ENCODE results near the gene ZNF665. TPM values are rescaled to one million over a fixed set of nuclear protein-coding genes. Genes with fewer than 3 reads are reported as not detected.
"Not testable (repeated sequence)": the region's sequence is repeated elsewhere in the genome, so short reads cannot be mapped to it uniquely, and the experiment has no call there.

Gene ZNF665
- total RNA-seq, 1 experiment from 2014 or later: 0.77 TPM

DNA sequence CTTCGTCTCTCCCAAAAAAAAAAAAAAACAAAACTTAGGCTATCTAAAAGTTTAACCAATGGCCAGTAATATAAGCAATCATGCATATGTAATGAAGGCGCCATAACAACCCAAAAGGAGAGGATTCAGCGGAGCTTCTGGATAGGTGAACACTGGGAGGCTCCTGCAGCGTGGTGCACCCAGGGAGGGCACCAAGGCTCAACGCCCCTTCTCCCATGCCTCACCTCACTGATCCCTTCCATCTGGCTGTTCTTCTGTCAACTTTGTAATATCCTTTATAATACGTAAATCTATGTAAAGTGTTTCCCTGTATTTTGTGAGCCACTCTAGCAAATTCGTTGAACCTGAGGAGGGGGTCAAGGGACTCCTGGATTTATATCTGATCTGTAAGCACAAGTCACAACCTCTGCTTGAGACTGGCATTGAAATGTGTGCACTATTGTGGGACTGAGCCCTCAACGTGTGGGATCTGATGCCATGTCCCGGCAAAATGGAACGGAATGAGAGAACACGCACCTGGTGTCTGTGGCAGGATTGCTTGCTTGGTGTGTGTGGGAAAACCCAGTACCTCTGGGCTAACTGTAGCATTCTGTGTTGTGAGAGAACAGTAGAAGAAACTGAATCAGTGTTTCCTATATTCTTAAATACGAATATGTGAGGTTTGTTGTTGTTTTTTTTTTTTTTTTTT lies 521 bp upstream of the ZNF665 start:
- Histone ChIP-seq H3F3A (ENCODE audit: low read length, unreplicated experiment) (no peaks in the 10 kb centered on the region), H3K27me3 (ENCODE audit: low read length) (no peaks in the 10 kb centered on the region), H4K20me1 (ENCODE audit: low read length) (no peaks in the 10 kb centered on the region), H2AFZ (ENCODE audit: low read length) (peak overlapping the region; percentile 37), H3K4me3 (ENCODE audit: low read length) (peak overlapping the region; percentile 87), H3K4me2 (ENCODE audit: low read length) (peak overlapping the region; percentile 68), H3K9me2 (replicated peaks; ENCODE audit: low read length) (no peaks in the 10 kb centered on the region), H3K4me1 (ENCODE audit: insufficient read depth, low read length) (peaks cover 6% of the 10 kb centered on the region; the same call in 1 of the 2 replicates), H3K36me3 (ENCODE audit: low read depth, low read length) (peaks cover 10% of the 10 kb centered on the region; the same call in 1 of the 2 replicates), H3K9me3 (ENCODE audit: low read length) (0 out of 2 replicates have a peak, but pooled peaks cover 5% of the 10 kb centered on the region), H3K9ac (ENCODE audit: low read length) (no peak overlapping the region), H3K27ac (ENCODE audit: low read length) (no peak overlapping the region), H3K79me2 (ENCODE audit: low read length) (peaks cover 10% of the 10 kb centered on the region; the same call in 1 of the 2 replicates)
- ATAC-seq: no peak
- no TSS peak for BruUV-seq (replicated peaks)
- intact Hi-C loops (cut with micrococcal nuclease): loop anchor here (10.0 kb wide), 2 partner anchors 141 to 201 kb away; partner anchors contain the start of genes ZNF765 and ZNF845
- DNase-seq: no peak
- CTCF ChIA-PET: no interaction called here
- TF ChIP-seq EZH2phosphoT487 (IDR thresholded peaks at IDR 0.05; ENCODE audit: borderline replicate concordance, low read length) (no peak), EZH2 (IDR thresholded peaks at IDR 0.05; ENCODE audit: low read length, unreplicated experiment) (no peak)
- TF ChIP-seq, protein P1, sequence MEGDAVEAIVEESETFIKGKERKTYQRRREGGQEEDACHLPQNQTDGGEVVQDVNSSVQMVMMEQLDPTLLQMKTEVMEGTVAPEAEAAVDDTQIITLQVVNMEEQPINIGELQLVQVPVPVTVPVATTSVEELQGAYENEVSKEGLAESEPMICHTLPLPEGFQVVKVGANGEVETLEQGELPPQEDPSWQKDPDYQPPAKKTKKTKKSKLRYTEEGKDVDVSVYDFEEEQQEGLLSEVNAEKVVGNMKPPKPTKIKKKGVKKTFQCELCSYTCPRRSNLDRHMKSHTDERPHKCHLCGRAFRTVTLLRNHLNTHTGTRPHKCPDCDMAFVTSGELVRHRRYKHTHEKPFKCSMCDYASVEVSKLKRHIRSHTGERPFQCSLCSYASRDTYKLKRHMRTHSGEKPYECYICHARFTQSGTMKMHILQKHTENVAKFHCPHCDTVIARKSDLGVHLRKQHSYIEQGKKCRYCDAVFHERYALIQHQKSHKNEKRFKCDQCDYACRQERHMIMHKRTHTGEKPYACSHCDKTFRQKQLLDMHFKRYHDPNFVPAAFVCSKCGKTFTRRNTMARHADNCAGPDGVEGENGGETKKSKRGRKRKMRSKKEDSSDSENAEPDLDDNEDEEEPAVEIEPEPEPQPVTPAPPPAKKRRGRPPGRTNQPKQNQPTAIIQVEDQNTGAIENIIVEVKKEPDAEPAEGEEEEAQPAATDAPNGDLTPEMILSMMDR (conservative IDR thresholded peaks at IDR 0.05; ENCODE audit: low read depth, low read length): no peak
- POLR2A ChIA-PET (ENCODE audit: unreplicated experiment): no interaction called here

DNA sequence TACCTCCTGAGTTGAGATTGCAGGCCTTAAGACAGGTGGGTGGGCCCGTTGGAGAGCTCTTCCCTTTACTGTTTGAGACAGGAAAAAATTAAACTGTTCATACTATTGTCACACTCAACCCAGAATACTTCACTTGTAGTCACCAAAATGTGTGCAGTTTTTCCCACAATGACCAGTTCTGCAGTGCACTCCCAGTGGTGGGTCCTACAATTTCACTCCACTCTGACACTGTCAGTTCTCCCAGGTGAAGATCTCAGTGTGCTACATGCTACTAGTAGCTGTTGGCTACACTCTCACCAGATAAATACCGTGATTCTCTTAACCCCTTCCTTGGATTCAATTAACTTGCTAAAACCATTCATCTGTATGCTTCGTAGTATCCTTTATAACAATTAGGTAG lies 2.9 kb downstream of the ZNF665 start:
- Histone ChIP-seq H3K9me3 (ENCODE audit: low read length) (no peaks in the 10 kb centered on the region), H3K9me2 (replicated peaks; ENCODE audit: low read length) (no peaks in the 10 kb centered on the region), H3K36me3 (ENCODE audit: low read depth, low read length) (peaks cover 5% of the 10 kb centered on the region; the same call in 1 of the 2 replicates), H3K4me3 (ENCODE audit: low read length) (no peak overlapping the region), H3K79me2 (ENCODE audit: low read length) (peaks cover 10% of the 10 kb centered on the region; the same call in 1 of the 2 replicates), H3K9ac (ENCODE audit: low read length) (no peak overlapping the region), H3F3A (ENCODE audit: low read length, unreplicated experiment) (no peaks in the 10 kb centered on the region), H3K27me3 (ENCODE audit: low read length) (no peaks in the 10 kb centered on the region), H3K4me2 (ENCODE audit: low read length) (no peak overlapping the region), H3K4me1 (ENCODE audit: insufficient read depth, low read length) (peaks cover 6% of the 10 kb centered on the region; the same call in 1 of the 2 replicates), H2AFZ (ENCODE audit: low read length) (no peak overlapping the region), H4K20me1 (ENCODE audit: low read length) (no peaks in the 10 kb centered on the region), H3K27ac (ENCODE audit: low read length) (no peak overlapping the region)
- BruUV-seq (replicated peaks): no TSS peak
- ChIA-PET CTCF (no interaction called here), POLR2A (ENCODE audit: unreplicated experiment) (no interaction called here)
- intact Hi-C loops (cut with micrococcal nuclease): loop anchor here (10.0 kb wide), 2 partner anchors 145 to 205 kb away; partner anchors contain the start of genes ZNF765 and ZNF845
- DNase-seq (no peak), ATAC-seq (no peak)
- no peak for TF ChIP-seq EZH2phosphoT487 (IDR thresholded peaks at IDR 0.05; ENCODE audit: borderline replicate concordance, low read length)
- TF ChIP-seq EZH2 (IDR thresholded peaks at IDR 0.05; ENCODE audit: low read length, unreplicated experiment): no peak
- TF ChIP-seq, protein P1 (conservative IDR thresholded peaks at IDR 0.05; ENCODE audit: low read depth, low read length): no peak

DNA sequence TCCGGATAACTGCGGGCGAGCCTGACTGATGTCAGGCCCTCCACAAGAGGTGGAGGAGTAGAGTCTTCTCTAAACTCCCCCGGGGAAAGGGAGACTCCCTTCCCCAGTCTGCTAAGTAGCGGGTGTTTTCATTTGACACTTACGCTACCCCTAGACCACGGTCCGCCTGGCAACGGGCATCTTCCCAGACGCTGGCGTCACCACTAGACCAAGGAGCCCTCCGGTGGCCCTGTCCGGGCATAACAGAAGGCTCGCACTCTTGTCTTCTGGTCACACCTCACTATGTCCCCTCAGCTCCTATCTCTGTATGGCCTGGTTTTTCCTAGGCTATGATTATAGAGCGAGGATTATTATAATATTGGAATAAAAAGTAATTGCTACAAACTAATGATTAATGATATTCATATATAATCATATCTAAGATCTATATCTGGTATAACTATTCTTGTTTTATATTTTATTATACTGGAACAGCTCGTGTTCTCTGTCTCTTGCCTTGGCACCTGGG lies 3.4 kb downstream of the ZNF665 start:
- H4K20me1 ChIP-seq (ENCODE audit: low read length); H3K4me1 ChIP-seq (ENCODE audit: insufficient read depth, low read length); H3K4me2 ChIP-seq (ENCODE audit: low read length); POLR2A ChIA-PET (ENCODE audit: unreplicated experiment); DNase-seq; H3K27me3 ChIP-seq (ENCODE audit: low read length); H3K9me3 ChIP-seq (ENCODE audit: low read length); H3K9me2 ChIP-seq (replicated peaks; ENCODE audit: low read length); H3F3A ChIP-seq (ENCODE audit: low read length, unreplicated experiment); H3K27ac ChIP-seq (ENCODE audit: low read length); H3K9ac ChIP-seq (ENCODE audit: low read length); H3K36me3 ChIP-seq (ENCODE audit: low read depth, low read length); H3K79me2 ChIP-seq (ENCODE audit: low read length); H2AFZ ChIP-seq (ENCODE audit: low read length); ATAC-seq; H3K4me3 ChIP-seq (ENCODE audit: low read length); CTCF ChIA-PET; BruUV-seq (replicated peaks): not testable (repeated sequence)
- intact Hi-C loops (cut with micrococcal nuclease): loop anchor here (10.0 kb wide), 2 partner anchors 145 to 205 kb away; partner anchors contain the start of genes ZNF765 and ZNF845

DNA sequence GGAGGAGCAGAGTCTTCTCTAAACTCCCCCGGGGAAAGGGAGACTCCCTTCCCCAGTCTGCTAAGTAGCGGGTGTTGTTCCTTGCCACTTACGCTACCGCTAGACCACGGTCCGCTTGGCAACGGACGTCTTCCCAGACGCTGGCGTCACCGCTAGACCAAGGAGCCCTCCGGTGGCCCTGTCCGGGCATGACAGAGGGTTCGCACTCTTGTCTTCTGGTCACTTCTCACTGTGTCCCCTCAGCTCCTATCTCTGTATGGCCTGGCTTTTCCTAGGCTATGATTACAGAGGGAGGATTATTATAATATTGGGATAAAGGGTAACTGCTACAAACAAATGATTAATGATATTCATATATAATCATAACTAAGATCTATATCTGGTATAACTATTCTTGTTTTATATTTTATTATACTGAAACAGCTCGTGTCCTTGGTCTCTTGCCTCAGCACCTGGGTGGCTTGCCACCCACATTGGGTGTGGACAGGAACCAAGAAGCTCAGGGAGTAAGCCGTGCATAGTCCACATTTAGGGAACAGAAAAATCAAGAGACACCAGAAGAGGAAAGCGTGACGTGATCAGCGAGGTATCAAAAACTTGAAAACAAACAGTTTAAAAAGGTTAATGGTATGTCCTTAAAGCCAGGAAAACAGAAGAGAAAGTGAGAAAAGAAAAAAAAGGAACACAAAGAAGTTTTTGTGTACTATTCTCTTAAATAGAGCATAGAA lies 7.8 kb downstream of the ZNF665 start:
- CTCF ChIA-PET; H3K27ac ChIP-seq (ENCODE audit: low read length); H3K4me3 ChIP-seq (ENCODE audit: low read length); ATAC-seq; DNase-seq; BruUV-seq (replicated peaks); intact Hi-C loops (cut with micrococcal nuclease); H3K9me2 ChIP-seq (replicated peaks; ENCODE audit: low read length); H3F3A ChIP-seq (ENCODE audit: low read length, unreplicated experiment); H2AFZ ChIP-seq (ENCODE audit: low read length); H4K20me1 ChIP-seq (ENCODE audit: low read length); H3K9me3 ChIP-seq (ENCODE audit: low read length); H3K79me2 ChIP-seq (ENCODE audit: low read length); H3K4me2 ChIP-seq (ENCODE audit: low read length); H3K9ac ChIP-seq (ENCODE audit: low read length); POLR2A ChIA-PET (ENCODE audit: unreplicated experiment); H3K27me3 ChIP-seq (ENCODE audit: low read length); H3K36me3 ChIP-seq (ENCODE audit: low read depth, low read length): not testable (repeated sequence)
- H3K4me1 ChIP-seq (ENCODE audit: insufficient read depth, low read length): peaks cover 19% of the 10 kb centered on the region
